Measurements from ENCODE around the gene PDZRN3. TPM values are rescaled to one million over a fixed set of nuclear protein-coding genes. Genes with fewer than 3 reads are reported as not detected.
A peak's percentile ranks its signal among the peaks of the same experiment; 100 is the strongest.

The PDZRN3 gene
- total and polyA plus RNA-seq, 2 donors (not counting 1 experiment from before 2014, with no cell fraction given), result 14.6 to 56.3 TPM

GRCh38 chr3:73540969-73541740 is 83.6 kb downstream of the PDZRN3 start:
- H3K4me1 ChIP-seq (ENCODE audit: control insufficient read depth, extremely low read depth, insufficient read depth, low read length), result peaks cover 5% of the 10 kb centered on the region
- H3K9me3 ChIP-seq (ENCODE audit: control insufficient read depth, insufficient read depth, low read depth, low read length), result no peaks in the 10 kb centered on the region
- H4K20me1 ChIP-seq (ENCODE audit: control insufficient read depth, extremely low read depth, insufficient read depth, low read length), result no peaks in the 10 kb centered on the region
- H3K9ac ChIP-seq (ENCODE audit: insufficient read depth, low read length), result no peak overlapping the region
- no peak overlapping the region for H3K27ac ChIP-seq (ENCODE audit: insufficient read depth, low read length)
- H3K79me2 ChIP-seq (ENCODE audit: control insufficient read depth, insufficient read depth, low read length), result peaks cover 3% of the 10 kb centered on the region
- peak; percentile 32 to 63 for DNase-seq (ENCODE audit: low read depth in 2 of 2)
- no peaks in the 10 kb centered on the region for H3K36me3 ChIP-seq (ENCODE audit: control insufficient read depth, insufficient read depth, low read length)
- no peak overlapping the region for H3K4me3 ChIP-seq (replicated peaks in 1 of 4; ENCODE audit: control extremely low read depth in 1 of 4, insufficient read depth in 1 of 4, low read depth in 3 of 4, low read length in 4 of 4)
- no peak overlapping the region for H2AFZ ChIP-seq (ENCODE audit: low read length)
- no peak overlapping the region for H3K4me2 ChIP-seq (ENCODE audit: extremely low read depth, insufficient read depth, low read length)
- TF ChIP-seq CTCF (conservative IDR thresholded peaks at IDR 0.05 in 1 of 2, IDR thresholded peaks at IDR 0.05 in 1 of 2; ENCODE audit: low read depth in 1 of 2, low read length in 2 of 2), result no peak
- no peak for TF ChIP-seq EZH2 (IDR thresholded peaks at IDR 0.05; ENCODE audit: low read length, missing control alignments)
- H3K27me3 ChIP-seq (ENCODE audit: control insufficient read depth, insufficient read depth, low read length), result no peaks in the 10 kb centered on the region

- H4K20me1 ChIP-seq (ENCODE audit: control insufficient read depth, extremely low read depth, insufficient read depth, low read length), result no peaks in the 10 kb centered on the region
- H2AFZ ChIP-seq (ENCODE audit: low read length), result no peak overlapping the region
- H3K36me3 ChIP-seq (ENCODE audit: control insufficient read depth, insufficient read depth, low read length), result no peaks in the 10 kb centered on the region
- no peaks in the 10 kb centered on the region for H3K27me3 ChIP-seq (ENCODE audit: control insufficient read depth, insufficient read depth, low read length)
- H3K4me1 ChIP-seq (ENCODE audit: control insufficient read depth, extremely low read depth, insufficient read depth, low read length), result peaks cover 3% of the 10 kb centered on the region
- H3K4me2 ChIP-seq (ENCODE audit: extremely low read depth, insufficient read depth, low read length), result no peak overlapping the region
- peaks cover 1% of the 10 kb centered on the region for H3K79me2 ChIP-seq (ENCODE audit: control insufficient read depth, insufficient read depth, low read length)
- no peak overlapping the region for H3K27ac ChIP-seq (ENCODE audit: insufficient read depth, low read length)
- no peak overlapping the region for H3K9ac ChIP-seq (ENCODE audit: insufficient read depth, low read length)
- no peak overlapping the region for H3K4me3 ChIP-seq (replicated peaks in 1 of 4; ENCODE audit: control extremely low read depth in 1 of 4, insufficient read depth in 1 of 4, low read depth in 3 of 4, low read length in 4 of 4)
- TF ChIP-seq EZH2 (IDR thresholded peaks at IDR 0.05; ENCODE audit: low read length, missing control alignments) (no peak), CTCF (conservative IDR thresholded peaks at IDR 0.05 in 1 of 2, IDR thresholded peaks at IDR 0.05 in 1 of 2; ENCODE audit: low read depth in 1 of 2, low read length in 2 of 2) (no peak)
- H3K9me3 ChIP-seq (ENCODE audit: control insufficient read depth, insufficient read depth, low read depth, low read length), result no peaks in the 10 kb centered on the region
- DNase-seq (ENCODE audit: low read depth in 2 of 2), result no peak
Observed at GRCh38 chr3:73538486-73538885, 86.3 kb downstream of the PDZRN3 start.

GRCh38 chr3:73536952-73537351 is 87.8 kb downstream of the PDZRN3 start:
- Histone ChIP-seq H3K36me3 (ENCODE audit: control insufficient read depth, insufficient read depth, low read length) (no peaks in the 10 kb centered on the region), H4K20me1 (ENCODE audit: control insufficient read depth, extremely low read depth, insufficient read depth, low read length) (no peaks in the 10 kb centered on the region), H3K27me3 (ENCODE audit: control insufficient read depth, insufficient read depth, low read length) (no peaks in the 10 kb centered on the region), H3K4me2 (ENCODE audit: extremely low read depth, insufficient read depth, low read length) (no peak overlapping the region), H3K79me2 (ENCODE audit: control insufficient read depth, insufficient read depth, low read length) (peaks cover 1% of the 10 kb centered on the region), H3K4me3 (replicated peaks in 1 of 4; ENCODE audit: control extremely low read depth in 1 of 4, insufficient read depth in 1 of 4, low read depth in 3 of 4, low read length in 4 of 4) (no peak overlapping the region), H3K4me1 (ENCODE audit: control insufficient read depth, extremely low read depth, insufficient read depth, low read length) (peaks cover 3% of the 10 kb centered on the region), H3K9ac (ENCODE audit: insufficient read depth, low read length) (no peak overlapping the region), H3K9me3 (ENCODE audit: control insufficient read depth, insufficient read depth, low read depth, low read length) (no peaks in the 10 kb centered on the region), H2AFZ (ENCODE audit: low read length) (no peak overlapping the region), H3K27ac (ENCODE audit: insufficient read depth, low read length) (no peak overlapping the region)
- no peak for TF ChIP-seq EZH2 (IDR thresholded peaks at IDR 0.05; ENCODE audit: low read length, missing control alignments)
- TF ChIP-seq CTCF (conservative IDR thresholded peaks at IDR 0.05 in 1 of 2, IDR thresholded peaks at IDR 0.05 in 1 of 2; ENCODE audit: low read depth in 1 of 2, low read length in 2 of 2), result no peak
- DNase-seq (ENCODE audit: low read depth in 2 of 2), result no peak

Data from fibroblast of lung (primary cell).